ENCODE data around the gene PDGFB. TPM values are rescaled to one million over a fixed set of nuclear protein-coding genes. Genes with fewer than 3 reads are reported as not detected.

Gene PDGFB
- total and polyA plus RNA-seq, 12 donors, result 9.9 to 45.6 (median 18.5) TPM

DNA sequence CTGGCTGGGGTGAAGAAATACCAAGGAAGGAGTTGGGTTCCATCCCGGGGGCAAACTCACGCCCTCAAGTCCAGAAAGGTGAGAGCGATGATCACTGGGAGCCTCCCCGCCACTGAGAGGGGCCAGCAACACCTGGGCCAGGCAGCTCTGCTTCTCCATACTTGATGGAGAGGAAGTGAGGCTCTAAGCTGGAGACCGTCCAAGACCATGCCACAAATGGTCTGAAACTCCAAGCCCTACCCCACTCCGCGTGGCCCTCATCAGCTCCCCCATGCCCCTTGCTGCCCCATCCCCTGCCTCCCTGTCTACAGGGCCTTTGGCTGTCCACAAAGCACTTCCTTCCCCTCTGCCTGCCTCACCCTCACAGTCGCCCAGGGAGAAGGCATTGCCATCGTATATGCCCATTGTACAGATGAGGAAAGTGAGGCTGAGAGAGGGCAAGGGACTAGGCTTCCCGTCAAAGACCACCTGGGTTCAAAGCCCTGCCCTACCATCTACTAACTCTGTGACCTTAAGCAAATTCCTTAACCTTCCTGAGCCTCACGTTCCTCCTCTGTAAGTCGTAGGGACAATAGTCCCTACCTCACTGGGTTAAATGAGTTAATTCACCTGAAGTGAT is 4.4 kb upstream of the PDGFB start:
- intact Hi-C loops (cut with DNase I), result loop anchor here in 4 of 10 donors (5.0 to 10.0 kb wide), 4 partner anchors 46 to 58 kb away; no protein-coding TSS in a partner anchor
- Histone ChIP-seq H3K27me3 (peaks cover 0 to 60% (median 0%) of the 10 kb centered on the region in 7 donors), H3K9me3 (no peaks in the 10 kb centered on the region), H3K4me3 (no peak overlapping the region), H3K36me3 (no peaks in the 10 kb centered on the region), H3K27ac (no peak overlapping the region), H3K4me1 (peaks cover 19 to 64% (median 47%) of the 10 kb centered on the region in 9 donors)
- WGBS, 2 donors, result 80 to 86% methylated on average over 12 of the region's 12 CpGs
- DNase-seq (no peak), ATAC-seq (no peak)
- TF ChIP-seq, protein P1, sequence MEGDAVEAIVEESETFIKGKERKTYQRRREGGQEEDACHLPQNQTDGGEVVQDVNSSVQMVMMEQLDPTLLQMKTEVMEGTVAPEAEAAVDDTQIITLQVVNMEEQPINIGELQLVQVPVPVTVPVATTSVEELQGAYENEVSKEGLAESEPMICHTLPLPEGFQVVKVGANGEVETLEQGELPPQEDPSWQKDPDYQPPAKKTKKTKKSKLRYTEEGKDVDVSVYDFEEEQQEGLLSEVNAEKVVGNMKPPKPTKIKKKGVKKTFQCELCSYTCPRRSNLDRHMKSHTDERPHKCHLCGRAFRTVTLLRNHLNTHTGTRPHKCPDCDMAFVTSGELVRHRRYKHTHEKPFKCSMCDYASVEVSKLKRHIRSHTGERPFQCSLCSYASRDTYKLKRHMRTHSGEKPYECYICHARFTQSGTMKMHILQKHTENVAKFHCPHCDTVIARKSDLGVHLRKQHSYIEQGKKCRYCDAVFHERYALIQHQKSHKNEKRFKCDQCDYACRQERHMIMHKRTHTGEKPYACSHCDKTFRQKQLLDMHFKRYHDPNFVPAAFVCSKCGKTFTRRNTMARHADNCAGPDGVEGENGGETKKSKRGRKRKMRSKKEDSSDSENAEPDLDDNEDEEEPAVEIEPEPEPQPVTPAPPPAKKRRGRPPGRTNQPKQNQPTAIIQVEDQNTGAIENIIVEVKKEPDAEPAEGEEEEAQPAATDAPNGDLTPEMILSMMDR (IDR thresholded peaks at IDR 0.05), result no peak

DNA sequence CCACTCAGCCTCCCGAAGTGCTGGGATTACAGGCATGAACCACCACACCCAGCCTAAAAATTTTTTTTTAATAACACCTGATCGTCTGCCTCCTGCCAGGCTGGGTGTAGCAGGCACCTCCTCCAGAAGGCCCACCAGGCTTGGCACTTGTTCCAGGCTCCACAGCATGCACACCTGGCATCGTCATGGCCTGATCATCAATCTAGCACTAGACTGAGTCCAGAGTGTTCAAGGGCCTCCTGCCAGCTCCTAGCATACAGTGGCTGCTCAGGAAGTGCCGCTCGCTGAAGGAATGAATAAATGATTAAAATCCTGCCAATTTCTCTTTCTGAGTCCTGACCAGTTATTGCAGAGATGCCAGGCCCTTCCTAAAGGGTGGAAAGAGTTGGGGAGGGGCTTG is 3.5 kb upstream of the PDGFB start:
- Histone ChIP-seq H3K27me3 (peaks cover 0 to 63% (median 0%) of the 10 kb centered on the region in 7 donors), H3K4me3 (no peak overlapping the region), H3K36me3 (no peaks in the 10 kb centered on the region), H3K4me1 (peaks cover 12 to 57% (median 44%) of the 10 kb centered on the region in 9 donors), H3K27ac (no peak overlapping the region), H3K9me3 (no peaks in the 10 kb centered on the region)
- ATAC-seq, result no peak
- WGBS, 2 donors, result 67 to 73% methylated on average over 5 of the region's 5 CpGs
- TF ChIP-seq, protein P1 (IDR thresholded peaks at IDR 0.05), result no peak
- intact Hi-C loops (cut with DNase I), result loop anchor here in 4 of 10 donors (5.0 to 10.0 kb wide), 4 partner anchors 47 to 59 kb away; no protein-coding TSS in a partner anchor
- no peak for DNase-seq

DNA sequence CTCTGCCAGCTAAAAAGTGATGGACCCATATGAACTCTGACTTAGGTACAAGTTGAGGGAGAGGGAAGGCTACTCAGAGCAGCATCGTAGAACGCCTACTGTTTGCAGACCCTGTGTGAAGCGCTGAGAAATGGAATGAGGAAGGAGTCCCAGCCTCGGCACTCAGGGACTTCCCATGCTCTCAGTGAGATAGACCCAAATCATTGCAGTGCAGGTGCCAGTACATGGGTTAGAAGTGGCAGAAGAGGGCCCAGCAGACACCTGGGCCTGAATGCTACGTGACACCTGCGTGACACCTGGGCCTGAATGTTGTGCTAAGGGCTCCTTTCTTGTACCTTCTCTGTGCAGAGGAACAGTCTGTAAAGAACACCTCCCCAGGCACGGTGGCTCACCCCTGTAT is 2.6 kb upstream of the PDGFB start:
- 93 to 94% methylated on average over 7 of the region's 7 CpGs for WGBS, 2 donors
- Histone ChIP-seq H3K9me3 (no peaks in the 10 kb centered on the region), H3K4me3 (no peak overlapping the region), H3K36me3 (no peaks in the 10 kb centered on the region), H3K27me3 (peaks cover 0 to 63% (median 0%) of the 10 kb centered on the region in 7 donors), H3K4me1 (peaks cover 6 to 55% (median 35%) of the 10 kb centered on the region in 9 donors), H3K27ac (peak overlapping the region in 1 of 10 donors; percentile 23)
- no peak for DNase-seq
- TF ChIP-seq, protein P1 (IDR thresholded peaks at IDR 0.05), result no peak
- intact Hi-C loops (cut with DNase I), result loop anchor here in 4 of 10 donors (5.0 to 10.0 kb wide), 4 partner anchors 47 to 60 kb away; no protein-coding TSS in a partner anchor
- no peak for ATAC-seq

DNA sequence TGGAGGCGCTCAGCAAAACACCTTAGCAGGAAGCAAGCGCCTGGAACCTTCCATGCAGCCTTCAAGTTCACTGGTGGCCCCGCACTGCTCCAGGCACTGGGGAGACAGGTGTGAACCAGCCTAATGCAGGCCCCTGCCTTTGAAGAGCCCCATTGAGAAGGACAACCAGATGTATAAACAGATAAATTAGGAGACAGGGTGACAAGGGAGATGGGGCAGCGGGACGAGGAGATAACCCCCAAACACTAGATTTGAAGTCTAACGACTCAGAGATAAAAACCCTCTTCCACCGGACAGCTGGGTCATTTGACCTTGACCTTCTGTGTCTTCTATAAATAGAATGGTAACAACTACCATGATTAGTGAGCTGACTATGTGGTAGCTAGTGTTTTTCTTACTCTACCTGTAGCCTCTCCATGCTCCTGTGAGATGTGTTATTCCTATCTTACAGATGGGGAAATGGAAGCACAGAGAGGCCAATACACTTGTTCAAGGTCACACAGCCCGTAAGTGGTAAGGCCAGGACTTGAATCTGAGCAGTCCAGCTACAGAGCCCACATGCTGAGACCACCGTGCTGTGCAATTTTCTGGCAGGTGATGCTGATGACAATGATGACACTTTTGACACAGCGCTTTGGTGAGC is 2.0 kb upstream of the PDGFB start:
- Histone ChIP-seq H3K27me3 (peaks cover 0 to 62% (median 0%) of the 10 kb centered on the region in 7 donors), H3K27ac (peak overlapping the region in 3 of 10 donors; percentile 0 to 44 (median 23)), H3K4me3 (no peak overlapping the region), H3K4me1 (peaks cover 6 to 54% (median 33%) of the 10 kb centered on the region in 9 donors), H3K9me3 (no peaks in the 10 kb centered on the region), H3K36me3 (peaks cover 0 to under 1% (median 0%) of the 10 kb centered on the region in 9 donors)
- TF ChIP-seq, protein P1 (IDR thresholded peaks at IDR 0.05), result no peak
- 66 to 67% methylated on average over 10 of the region's 10 CpGs for WGBS, 2 donors
- ATAC-seq (no peak), DNase-seq (no peak)
- intact Hi-C loops (cut with DNase I), result loop anchor here in 4 of 10 donors (5.0 to 10.0 kb wide), 4 partner anchors 48 to 60 kb away; no protein-coding TSS in a partner anchor

Measured in heart right ventricle (tissue), 16 donors.